Tibial nerve (tissue), 4 donors: Measurements from ENCODE around the gene DGKD.

Source experiments
- CTCF ChIP-seq, 5 experiments: fragments of 200-600 bp in 3 of 5; fragments of 450-650 bp in 2 of 5; sonication (generic) in 3 of 5; IDR thresholded peaks; one replicate each; pipeline ENCODE4 v1.5.1; 2016 to 2019; ENCODE audit warnings: antibody characterized with exemption in 5 of 5, mild to moderate bottlenecking in 3 of 5, moderate library complexity in 2 of 5
- EP300 ChIP-seq, 2 donors: sonication (generic); formaldehyde crosslinking; IDR thresholded peaks; one replicate each; pipeline ENCODE4 v1.6.1; 2017; ENCODE audit warnings: antibody characterized with exemption in 2 of 2, mild to moderate bottlenecking in 1 of 2
- POLR2A ChIP-seq, 2 donors: fragments of 450-650 bp; IDR thresholded peaks; one replicate each; pipeline ENCODE4 v1.6.1; 2017; ENCODE audit warnings: antibody characterized with exemption in 2 of 2, mild to moderate bottlenecking in 2 of 2, moderate library complexity in 2 of 2

DNA sequence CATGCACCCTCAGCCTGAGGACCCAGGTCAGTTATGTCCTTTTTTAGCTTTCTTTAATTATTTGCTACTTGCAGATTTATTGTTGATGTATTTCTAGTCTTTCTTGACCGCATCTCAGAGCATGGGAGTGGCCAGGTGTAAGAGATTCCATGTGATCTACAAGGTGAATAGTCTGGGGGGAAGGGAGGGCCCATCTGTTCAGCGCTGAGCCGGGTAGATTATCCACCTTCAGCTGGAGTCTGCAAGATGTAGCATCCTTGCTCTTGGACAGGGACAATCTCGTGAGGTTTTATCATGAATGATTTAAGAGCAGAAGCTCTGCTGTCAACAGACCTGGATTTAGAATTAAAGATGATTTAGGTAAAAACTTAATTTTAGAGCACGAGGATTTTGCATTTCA, 12.0 kb upstream of the DGKD start:
- TF ChIP-seq POLR2A (IDR thresholded peaks at IDR 0.05) (no peak), CTCF (IDR thresholded peaks at IDR 0.05) (no peak), EP300 (IDR thresholded peaks at IDR 0.05) (no peak)
